Measurements from ENCODE around the gene PTPRC. TPM values are rescaled to one million over a fixed set of nuclear protein-coding genes. Genes with fewer than 3 reads are reported as not detected.

The PTPRC gene
- total RNA-seq, 1 donor from 2014 or later = 214 TPM

- Histone ChIP-seq H3K9me3 (no peaks in the 10 kb centered on the region), H3K27ac (no peak overlapping the region), H3K4me1 (peaks cover 5% of the 10 kb centered on the region), H3K27me3 (ENCODE audit: low read depth) (no peaks in the 10 kb centered on the region), H3K4me3 (no peak overlapping the region), H3K36me3 (no peaks in the 10 kb centered on the region)
- ATAC-seq = no peak
- intact Hi-C loops (cut with DNase I) = no loop called here
- TF ChIP-seq CTCF (IDR thresholded peaks at IDR 0.05) = no peak
- DNase-seq = no peak
Observed at GRCh38 chr1:198623752-198624647, 14.8 kb upstream of the PTPRC start.

- peaks cover 5% of the 10 kb centered on the region for H3K4me1 ChIP-seq
- TF ChIP-seq CTCF (IDR thresholded peaks at IDR 0.05) = no peak
- H3K9me3 ChIP-seq = no peaks in the 10 kb centered on the region
- ATAC-seq (no peak), DNase-seq (no peak)
- H3K27me3 ChIP-seq (ENCODE audit: low read depth) = no peaks in the 10 kb centered on the region
- H3K36me3 ChIP-seq = no peaks in the 10 kb centered on the region
- H3K27ac ChIP-seq = no peak overlapping the region
- intact Hi-C loops (cut with DNase I) = no loop called here
- no peak overlapping the region for H3K4me3 ChIP-seq
Observed at GRCh38 chr1:198624648-198624980, 14.2 kb upstream of the PTPRC start.

GRCh38 chr1:198627436-198628066, 11.3 kb upstream of the PTPRC start:
- intact Hi-C loops (cut with DNase I) = no loop called here
- Histone ChIP-seq H3K27ac (no peak overlapping the region), H3K4me1 (no peaks in the 10 kb centered on the region), H3K9me3 (no peaks in the 10 kb centered on the region), H3K27me3 (ENCODE audit: low read depth) (no peaks in the 10 kb centered on the region), H3K36me3 (no peaks in the 10 kb centered on the region), H3K4me3 (no peak overlapping the region)
- no peak for ATAC-seq
- DNase-seq = no peak
- TF ChIP-seq CTCF (IDR thresholded peaks at IDR 0.05) = no peak

GRCh38 chr1:198628067-198628455, 10.8 kb upstream of the PTPRC start:
- H3K4me3 ChIP-seq = no peak overlapping the region
- H3K4me1 ChIP-seq = no peaks in the 10 kb centered on the region
- H3K9me3 ChIP-seq = no peaks in the 10 kb centered on the region
- no peak for TF ChIP-seq CTCF (IDR thresholded peaks at IDR 0.05)
- no peak for DNase-seq
- no peak for ATAC-seq
- intact Hi-C loops (cut with DNase I) = no loop called here
- no peaks in the 10 kb centered on the region for H3K36me3 ChIP-seq
- H3K27me3 ChIP-seq (ENCODE audit: low read depth) = no peaks in the 10 kb centered on the region
- no peak overlapping the region for H3K27ac ChIP-seq

- intact Hi-C loops (cut with DNase I) = no loop called here
- H3K4me1 ChIP-seq = no peaks in the 10 kb centered on the region
- no peak overlapping the region for H3K27ac ChIP-seq
- TF ChIP-seq CTCF (IDR thresholded peaks at IDR 0.05) = no peak
- no peak overlapping the region for H3K4me3 ChIP-seq
- H3K27me3 ChIP-seq (ENCODE audit: low read depth) = no peaks in the 10 kb centered on the region
- no peaks in the 10 kb centered on the region for H3K9me3 ChIP-seq
- no peaks in the 10 kb centered on the region for H3K36me3 ChIP-seq
- DNase-seq = no peak
- no peak for ATAC-seq
Observed at GRCh38 chr1:198629610-198630009, 9.2 kb upstream of the PTPRC start.

Measured in lower lobe of right lung (tissue), 2 donors.